Fibroblast of pulmonary artery (primary cell): Measurements from ENCODE around the gene C19orf38.
A peak's percentile ranks its signal among the peaks of the same experiment; 100 is the strongest.

Experiments
- DNase-seq: peaks from one replicate; pipeline ENCODE4 v3.0.0-alpha.2; 2010; ENCODE audit warnings: low read depth
- H3K4me3 ChIP-seq: replicated peaks from 2 replicates; pipeline ENCODE4 v1.5.1; 2011; ENCODE audit warnings: low read depth, mild to moderate bottlenecking, control low read depth, low read length, moderate library complexity
- TF ChIP-seq, protein P1 (sequence below): IDR thresholded peaks from 2 replicates; pipeline ENCODE4 v1.5.1; 2011; ENCODE audit warnings: mild to moderate bottlenecking, control low read depth, low read length, inconsistent platforms; ENCODE audit errors: missing control alignments

Gene C19orf38

DNA sequence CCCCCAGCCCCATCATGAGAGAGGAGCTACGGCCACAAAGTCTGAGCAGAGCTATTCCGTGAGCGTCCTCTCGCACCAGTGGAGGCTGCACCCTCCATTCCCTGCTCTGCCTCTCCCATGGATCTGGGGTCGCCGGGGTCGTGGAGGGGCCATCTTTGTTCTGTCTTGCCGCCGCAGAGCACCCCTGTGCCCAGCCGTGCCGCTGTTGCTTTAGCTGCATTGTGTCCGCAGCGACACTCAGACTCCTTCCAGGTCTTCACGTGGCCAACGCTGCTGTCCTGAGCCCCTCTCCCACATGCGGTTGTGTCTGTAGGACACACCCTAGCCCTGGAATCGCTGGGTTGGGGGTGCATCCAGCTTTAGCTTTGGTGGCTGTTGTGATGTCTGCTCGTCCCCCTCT is 64.4 kb downstream of the C19orf38 start:
- H3K4me3 ChIP-seq, result no peak overlapping the region
- no peak for DNase-seq
- TF ChIP-seq, protein P1, sequence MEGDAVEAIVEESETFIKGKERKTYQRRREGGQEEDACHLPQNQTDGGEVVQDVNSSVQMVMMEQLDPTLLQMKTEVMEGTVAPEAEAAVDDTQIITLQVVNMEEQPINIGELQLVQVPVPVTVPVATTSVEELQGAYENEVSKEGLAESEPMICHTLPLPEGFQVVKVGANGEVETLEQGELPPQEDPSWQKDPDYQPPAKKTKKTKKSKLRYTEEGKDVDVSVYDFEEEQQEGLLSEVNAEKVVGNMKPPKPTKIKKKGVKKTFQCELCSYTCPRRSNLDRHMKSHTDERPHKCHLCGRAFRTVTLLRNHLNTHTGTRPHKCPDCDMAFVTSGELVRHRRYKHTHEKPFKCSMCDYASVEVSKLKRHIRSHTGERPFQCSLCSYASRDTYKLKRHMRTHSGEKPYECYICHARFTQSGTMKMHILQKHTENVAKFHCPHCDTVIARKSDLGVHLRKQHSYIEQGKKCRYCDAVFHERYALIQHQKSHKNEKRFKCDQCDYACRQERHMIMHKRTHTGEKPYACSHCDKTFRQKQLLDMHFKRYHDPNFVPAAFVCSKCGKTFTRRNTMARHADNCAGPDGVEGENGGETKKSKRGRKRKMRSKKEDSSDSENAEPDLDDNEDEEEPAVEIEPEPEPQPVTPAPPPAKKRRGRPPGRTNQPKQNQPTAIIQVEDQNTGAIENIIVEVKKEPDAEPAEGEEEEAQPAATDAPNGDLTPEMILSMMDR, result no peak

DNA sequence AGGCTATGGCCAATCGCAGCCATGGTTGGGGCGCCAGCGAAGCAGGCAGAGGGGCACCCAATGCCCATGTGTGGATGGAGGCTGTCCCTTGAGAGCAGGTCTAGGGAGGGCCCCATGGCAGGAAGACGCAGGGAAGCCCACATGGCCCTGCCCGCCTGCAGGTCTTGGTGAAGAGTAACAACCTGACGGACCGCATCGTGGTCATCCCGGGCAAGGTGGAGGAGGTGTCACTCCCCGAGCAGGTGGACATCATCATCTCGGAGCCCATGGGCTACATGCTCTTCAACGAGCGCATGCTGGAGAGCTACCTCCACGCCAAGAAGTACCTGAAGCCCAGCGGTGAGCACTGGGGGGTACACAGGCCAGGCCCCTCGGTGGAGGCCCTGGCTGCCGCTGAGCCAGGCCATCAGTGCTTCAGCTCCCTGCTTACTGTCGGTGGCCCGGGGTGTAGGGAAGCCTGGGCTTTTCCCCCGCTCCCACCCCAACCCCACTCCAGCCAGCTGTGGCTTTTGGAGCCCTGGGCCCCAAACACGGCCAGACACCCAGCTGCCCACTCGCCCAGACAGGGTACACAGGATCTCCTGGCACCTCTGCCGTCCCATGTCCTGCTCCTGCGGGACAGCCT is 65.6 kb downstream of the C19orf38 start:
- TF ChIP-seq, protein P1, result no peak
- no peak overlapping the region for H3K4me3 ChIP-seq
- DNase-seq, result no peak

DNA sequence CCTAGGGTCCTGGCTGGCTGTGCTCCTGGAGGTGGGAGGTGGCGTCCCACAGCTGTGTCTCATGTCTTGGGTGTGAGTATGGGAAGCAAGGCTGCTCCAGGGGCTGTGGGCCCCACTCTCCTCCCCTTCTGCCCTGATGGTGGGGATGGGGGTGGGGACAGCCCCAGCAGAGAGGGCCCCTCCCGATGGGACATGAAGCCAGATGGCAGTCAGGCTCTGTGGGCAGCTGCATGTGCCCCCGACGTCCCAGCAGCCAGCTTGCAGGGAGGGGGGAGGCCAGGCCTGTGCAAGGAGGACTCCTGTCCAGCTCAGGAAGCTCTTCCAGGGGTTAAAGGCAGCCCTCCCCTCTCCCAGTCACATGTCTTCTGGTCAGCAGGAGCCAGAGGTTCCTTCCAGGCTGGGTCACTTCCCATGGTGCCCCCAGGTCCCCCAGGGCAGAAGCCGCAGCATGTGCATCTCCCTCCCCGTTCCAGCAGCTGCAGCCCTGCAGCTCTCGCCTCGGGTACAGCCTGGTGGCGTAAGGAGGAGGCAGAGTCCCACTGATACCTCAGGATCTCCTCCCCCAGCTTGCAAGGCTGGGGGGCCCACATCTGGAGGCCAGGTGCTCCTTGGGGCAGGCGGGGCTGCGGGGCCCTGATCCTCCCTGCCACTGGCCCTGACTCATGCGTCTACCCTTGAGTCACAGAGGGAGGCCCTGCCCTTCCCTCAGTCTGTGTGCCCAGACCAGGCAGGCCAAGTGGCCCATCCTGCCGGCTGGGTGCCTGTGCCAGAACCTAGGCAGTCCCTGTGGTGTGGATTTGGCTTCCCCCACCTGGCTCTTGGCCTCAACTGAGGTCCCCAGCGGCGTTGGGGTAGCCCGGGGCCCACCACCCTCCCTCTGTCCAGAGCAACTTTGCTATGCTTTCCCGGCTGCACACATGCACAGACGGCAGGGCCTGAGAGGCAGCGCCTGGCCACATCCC is 67.2 kb downstream of the C19orf38 start:
- DNase-seq, result peak; percentile 66
- TF ChIP-seq, protein P1, result no peak
- no peak overlapping the region for H3K4me3 ChIP-seq

DNA sequence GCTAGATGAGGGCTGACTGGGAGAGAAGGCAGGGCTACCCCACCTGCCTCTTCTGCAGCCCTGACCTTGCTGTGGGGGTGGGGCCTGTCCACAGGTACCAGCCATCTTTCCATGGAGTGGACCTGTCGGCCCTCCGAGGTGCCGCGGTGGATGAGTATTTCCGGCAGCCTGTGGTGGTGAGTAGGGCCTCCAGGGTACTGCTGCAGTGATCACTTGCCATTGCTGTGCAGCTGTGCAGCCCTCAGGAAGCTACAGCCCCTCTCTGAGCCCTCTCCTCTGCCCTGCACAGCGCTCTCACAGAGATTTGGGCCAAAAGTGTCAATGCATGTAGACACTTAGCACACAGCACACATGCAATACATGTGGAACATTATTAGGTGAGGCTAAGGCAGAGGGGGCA is 68.4 kb downstream of the C19orf38 start:
- TF ChIP-seq, protein P1, result no peak
- no peak for DNase-seq
- H3K4me3 ChIP-seq, result no peak overlapping the region

DNA sequence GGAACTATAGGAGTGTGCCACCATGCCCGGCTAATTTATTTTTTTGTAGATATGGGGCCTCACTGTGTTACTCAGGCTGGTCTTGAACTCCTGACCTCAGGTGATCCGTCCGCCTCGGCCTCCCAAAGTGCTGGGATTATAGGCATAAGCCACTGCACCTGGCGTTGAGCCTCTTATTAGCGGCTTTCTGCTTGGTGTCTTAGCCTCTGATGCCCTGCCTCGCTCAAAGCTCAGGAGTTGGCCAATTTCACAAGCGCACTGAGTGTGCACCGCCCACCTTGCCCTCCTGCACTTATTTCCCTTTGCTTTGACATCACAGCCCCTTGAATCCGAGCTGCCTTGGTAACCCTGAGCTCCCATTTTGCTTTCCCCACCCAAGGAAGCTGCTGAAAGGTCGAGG is 70.1 kb downstream of the C19orf38 start:
- DNase-seq, result no peak
- TF ChIP-seq, protein P1, result no peak
- H3K4me3 ChIP-seq, result no peak overlapping the region
